Uterus (tissue), 4 donors: Measurements from ENCODE around the gene C20orf204. TPM values are rescaled to one million over a fixed set of nuclear protein-coding genes. Genes with fewer than 3 reads are reported as not detected.

Source experiments
- DNase-seq, 2 donors: peaks; one replicate each; pipeline ENCODE4 v3.0.0-alpha.2; 2019 to 2020
- H3K27ac ChIP-seq, 2 donors: fragments of 200-600 bp; sonication (generic); 1 replicate in 1 of 2; 2 replicates in 1 of 2; pipeline ENCODE4 v1.5.1; 2016 to 2018
- H3K27me3 ChIP-seq, 2 donors: fragments of 200-600 bp; sonication (generic); one replicate each; pipeline ENCODE4 v1.5.1; 2018 to 2019; ENCODE audit warnings: control low read depth in 1 of 2
- H3K36me3 ChIP-seq, 2 donors: fragments of 200-600 bp; sonication (generic); one replicate each; pipeline ENCODE4 v1.5.1; 2019; ENCODE audit warnings: control low read depth in 1 of 2
- H3K4me1 ChIP-seq, 2 donors: fragments of 200-600 bp; sonication (generic); one replicate each; pipeline ENCODE4 v1.5.1; 2018 to 2019; ENCODE audit warnings: control low read depth in 1 of 2
- H3K4me3 ChIP-seq, 2 donors: fragments of 200-600 bp; sonication (generic); 1 replicate in 1 of 2; 2 replicates in 1 of 2; pipeline ENCODE4 v1.5.1; 2018 to 2019; ENCODE audit warnings: mild to moderate bottlenecking in 1 of 2
- H3K9me3 ChIP-seq, 2 donors: fragments of 200-600 bp; sonication (generic); one replicate each; pipeline ENCODE4 v1.5.1; 2019; ENCODE audit warnings: control low read depth in 1 of 2
- POLR2A ChIP-seq, 2 donors: fragments of 450-650 bp; IDR thresholded peaks; one replicate each; pipeline ENCODE4 v1.6.1; 2016; ENCODE audit warnings: antibody characterized with exemption in 2 of 2, mild to moderate bottlenecking in 1 of 2, moderate library complexity in 1 of 2
- intact Hi-C: fragments of 100-400 bp; cut with DNase I; formaldehyde crosslinking; loops from one replicate; pipeline ENCODE4 v1.15.1; 2023; ENCODE audit warnings: low total_unique reads
- total RNA-seq, 4 donors: library from RNA; depleted of rRNA in 3 of 4; stranded (reverse); fragments of >200 nt in 3 of 4; gene quantifications; one replicate each; pipeline versions ENCODE4 v1.1.0 to v1.2.4, GENCODE V29; 2014 to 2023
- TF ChIP-seq, protein P1 (sequence below), 4 experiments: fragments of 200-600 bp in 2 of 4; fragments of 450-650 bp in 2 of 4; sonication (generic) in 2 of 4; IDR thresholded peaks; one replicate each; pipeline ENCODE4 v1.5.1; 2016 to 2019; ENCODE audit warnings: antibody characterized with exemption in 4 of 4, mild to moderate bottlenecking in 2 of 4, moderate library complexity in 1 of 4
- donor health status: DM: yes; HTN: yes; CAD: no.

Gene C20orf204
- total RNA-seq, 4 donors from 2014 or later = 0.26 to 2.9 (median 1.9) TPM; not detected in 1

DNA sequence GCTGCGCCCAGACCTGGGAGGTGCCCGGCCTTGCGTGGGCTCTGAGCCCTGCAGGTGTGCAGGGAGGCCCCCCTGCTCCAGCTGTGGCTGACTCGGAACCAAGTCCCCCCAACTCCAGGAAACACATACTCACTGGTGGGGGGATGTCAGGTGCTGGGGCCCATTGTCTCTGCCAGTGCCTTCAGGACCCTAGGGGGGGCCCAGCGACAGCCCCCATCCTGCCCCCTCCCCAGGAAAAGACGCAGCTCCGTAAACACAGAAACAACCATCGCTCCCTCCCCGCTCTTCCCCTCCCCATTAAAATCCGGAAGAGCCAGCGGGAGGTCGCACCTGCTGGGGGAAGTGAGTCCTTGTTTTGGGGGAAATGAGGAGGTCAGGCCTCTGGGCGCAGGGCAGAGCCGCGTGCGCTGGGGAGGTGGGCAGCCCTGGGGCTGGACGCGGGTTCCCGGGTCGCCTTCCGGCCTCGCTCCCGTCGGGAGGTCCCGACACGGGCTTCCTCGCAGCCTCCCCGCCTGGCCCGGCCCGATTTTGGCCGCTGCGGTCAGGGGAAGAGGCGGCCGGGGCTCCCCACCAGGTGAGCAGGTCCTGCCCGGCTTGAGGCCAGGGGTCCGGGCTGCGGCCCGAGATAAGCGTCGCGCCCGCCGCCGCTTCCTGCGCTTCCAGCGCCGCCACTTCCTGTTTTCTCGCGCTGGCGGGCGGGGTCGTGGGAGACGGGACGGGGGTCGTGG is 6.2 kb downstream of the C20orf204 start:
- Histone ChIP-seq H3K4me1 (peaks cover 0 to 22% of the 10 kb centered on the region in 2 donors), H3K4me3 (no peak overlapping the region), H3K27ac (peak overlapping the region; percentile 35 to 61), H3K36me3 (no peaks in the 10 kb centered on the region), H3K27me3 (peaks cover 0 to 39% of the 10 kb centered on the region in 2 donors), H3K9me3 (no peaks in the 10 kb centered on the region)
- TF ChIP-seq, protein P1, sequence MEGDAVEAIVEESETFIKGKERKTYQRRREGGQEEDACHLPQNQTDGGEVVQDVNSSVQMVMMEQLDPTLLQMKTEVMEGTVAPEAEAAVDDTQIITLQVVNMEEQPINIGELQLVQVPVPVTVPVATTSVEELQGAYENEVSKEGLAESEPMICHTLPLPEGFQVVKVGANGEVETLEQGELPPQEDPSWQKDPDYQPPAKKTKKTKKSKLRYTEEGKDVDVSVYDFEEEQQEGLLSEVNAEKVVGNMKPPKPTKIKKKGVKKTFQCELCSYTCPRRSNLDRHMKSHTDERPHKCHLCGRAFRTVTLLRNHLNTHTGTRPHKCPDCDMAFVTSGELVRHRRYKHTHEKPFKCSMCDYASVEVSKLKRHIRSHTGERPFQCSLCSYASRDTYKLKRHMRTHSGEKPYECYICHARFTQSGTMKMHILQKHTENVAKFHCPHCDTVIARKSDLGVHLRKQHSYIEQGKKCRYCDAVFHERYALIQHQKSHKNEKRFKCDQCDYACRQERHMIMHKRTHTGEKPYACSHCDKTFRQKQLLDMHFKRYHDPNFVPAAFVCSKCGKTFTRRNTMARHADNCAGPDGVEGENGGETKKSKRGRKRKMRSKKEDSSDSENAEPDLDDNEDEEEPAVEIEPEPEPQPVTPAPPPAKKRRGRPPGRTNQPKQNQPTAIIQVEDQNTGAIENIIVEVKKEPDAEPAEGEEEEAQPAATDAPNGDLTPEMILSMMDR (IDR thresholded peaks at IDR 0.05) = no peak
- TF ChIP-seq POLR2A (IDR thresholded peaks at IDR 0.05) = no peak
- intact Hi-C loops = no loop called here
- DNase-seq = no peak

- DNase-seq = no peak
- no peak overlapping the region for H3K4me3 ChIP-seq
- no peak overlapping the region for H3K27ac ChIP-seq
- intact Hi-C loops = no loop called here
- peaks cover 0 to 16% of the 10 kb centered on the region in 2 donors for H3K4me1 ChIP-seq
- TF ChIP-seq, protein P1 (IDR thresholded peaks at IDR 0.05) = no peak
- TF ChIP-seq POLR2A (IDR thresholded peaks at IDR 0.05) = no peak
- no peaks in the 10 kb centered on the region for H3K36me3 ChIP-seq
- H3K9me3 ChIP-seq = no peaks in the 10 kb centered on the region
- peaks cover 0 to 30% of the 10 kb centered on the region in 2 donors for H3K27me3 ChIP-seq
These were observed 7.8 kb downstream of the C20orf204 start for GRCh38 chr20:64043768-64044167.

DNA sequence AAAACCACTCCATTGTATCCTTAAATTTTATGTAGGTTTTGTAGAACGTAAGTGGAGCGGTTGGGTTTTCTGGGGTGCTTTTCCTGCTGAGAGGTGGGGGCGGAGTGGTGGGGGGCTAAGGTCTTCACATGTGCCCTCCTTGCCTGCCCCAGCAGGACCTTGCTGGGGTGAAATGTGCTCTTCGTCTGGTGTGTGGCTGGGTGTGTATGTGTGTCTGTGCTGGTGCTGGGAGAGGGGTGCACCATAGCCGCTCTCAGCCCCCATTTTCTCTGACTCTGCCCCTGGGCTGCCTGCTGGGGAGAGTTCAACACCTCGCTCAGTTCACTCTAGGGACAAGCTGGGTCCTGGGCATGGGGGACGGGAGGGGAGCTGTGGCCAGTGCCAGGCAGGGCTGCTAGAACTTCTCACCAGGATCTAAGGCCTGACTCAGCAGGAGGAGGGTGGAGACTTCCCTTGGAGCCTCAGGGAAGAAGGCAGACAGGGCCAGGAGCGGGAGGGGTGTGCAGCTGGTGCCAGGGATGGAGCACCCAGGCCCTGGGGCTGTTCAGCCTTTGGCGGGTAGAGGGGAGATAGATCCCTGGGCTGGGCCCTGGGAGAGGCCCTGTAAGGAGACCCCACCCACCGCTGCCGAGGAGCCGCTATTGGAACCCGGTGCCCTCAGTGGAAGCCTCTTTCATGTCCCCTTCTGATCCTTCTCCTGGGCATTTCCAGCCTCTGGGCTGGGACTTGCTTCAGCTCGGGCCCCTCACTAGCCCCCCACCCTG is 8.7 kb downstream of the C20orf204 start:
- peaks cover 0 to 15% of the 10 kb centered on the region in 2 donors for H3K4me1 ChIP-seq
- no peaks in the 10 kb centered on the region for H3K36me3 ChIP-seq
- H3K9me3 ChIP-seq = no peaks in the 10 kb centered on the region
- no peak overlapping the region for H3K4me3 ChIP-seq
- DNase-seq = no peak
- peaks cover 0 to 25% of the 10 kb centered on the region in 2 donors for H3K27me3 ChIP-seq
- intact Hi-C loops = no loop called here
- peak overlapping the region in 1 of 2 donors; percentile 33 for H3K27ac ChIP-seq
- TF ChIP-seq, protein P1 (IDR thresholded peaks at IDR 0.05) = no peak
- TF ChIP-seq POLR2A (IDR thresholded peaks at IDR 0.05) = no peak

DNA sequence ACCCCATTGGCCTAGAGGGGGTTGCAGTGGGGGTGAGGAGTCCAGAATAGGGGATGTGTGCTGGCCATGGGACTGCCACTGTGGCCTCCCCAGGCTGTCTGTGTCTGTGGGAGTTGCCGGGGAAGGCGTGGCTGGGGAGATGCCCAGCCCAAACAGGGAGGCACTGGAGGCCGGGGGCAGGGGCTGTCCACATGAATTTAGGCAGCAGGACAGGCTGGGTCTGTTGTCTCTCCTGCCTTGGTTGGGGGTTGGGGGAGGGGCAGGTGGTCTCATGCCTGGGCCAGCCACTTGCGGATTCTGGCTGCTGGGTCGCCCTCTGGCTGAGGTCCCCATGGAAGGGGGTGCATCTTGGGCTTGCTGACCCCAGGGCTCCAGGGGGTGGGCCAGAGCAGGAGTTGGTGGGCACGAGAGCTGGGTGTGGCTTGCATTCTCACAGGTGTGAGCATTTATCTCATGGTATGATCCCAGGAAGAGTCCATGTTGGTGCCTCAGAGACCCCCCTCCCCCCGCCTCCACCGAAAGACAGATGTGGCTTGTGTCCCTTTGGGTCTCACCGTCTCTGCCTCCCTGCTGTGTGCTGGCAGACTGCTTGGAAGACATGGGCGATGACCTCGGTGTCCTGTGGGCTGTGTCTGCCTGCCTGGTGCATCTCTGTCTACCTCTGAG is 9.5 kb downstream of the C20orf204 start:
- no peak for TF ChIP-seq POLR2A (IDR thresholded peaks at IDR 0.05)
- TF ChIP-seq, protein P1 (IDR thresholded peaks at IDR 0.05) = no peak
- Histone ChIP-seq H3K4me3 (no peak overlapping the region), H3K36me3 (no peaks in the 10 kb centered on the region), H3K27me3 (peaks cover 0 to 19% of the 10 kb centered on the region in 2 donors), H3K27ac (no peak overlapping the region), H3K9me3 (no peaks in the 10 kb centered on the region), H3K4me1 (peaks cover 0 to 17% of the 10 kb centered on the region in 2 donors)
- no peak for DNase-seq
- intact Hi-C loops = no loop called here
